Mesothelial cell of epicardium (in vitro differentiated cells): Measurements from ENCODE around the gene CCL1. TPM values are rescaled to one million over a fixed set of nuclear protein-coding genes. Genes with fewer than 3 reads are reported as not detected.

Experiments
- DNase-seq, 2 experiments: peaks; one replicate each; pipeline ENCODE4 v3.0.0; 2021; ENCODE audit warnings: low spot score in 2 of 2; ENCODE audit not compliant: unreplicated experiment in 2 of 2
- H3K27ac Mint-ChIP-seq: 2 replicates; pipeline ENCODE4 v1.8.0; 2021; ENCODE audit warnings: mixed read lengths
- H3K27me3 Mint-ChIP-seq: 2 replicates; pipeline ENCODE4 v1.8.0; 2021; ENCODE audit warnings: low read depth, mixed read lengths
- H3K36me3 Mint-ChIP-seq: 2 replicates; pipeline ENCODE4 v1.8.0; 2021; ENCODE audit warnings: mixed read lengths
- H3K4me1 Mint-ChIP-seq: 2 replicates; pipeline ENCODE4 v1.8.0; 2021; ENCODE audit warnings: mixed read lengths
- H3K4me3 Mint-ChIP-seq: 2 replicates; pipeline ENCODE4 v1.8.0; 2021; ENCODE audit warnings: mild to moderate bottlenecking, moderate library complexity, mixed read lengths
- H3K9me3 Mint-ChIP-seq: 2 replicates; pipeline ENCODE4 v1.8.0; 2021; ENCODE audit warnings: mixed read lengths
- total RNA-seq: library from RNA; stranded (reverse); gene quantifications from 3 replicates; pipeline ENCODE4 v1.2.1, GENCODE V29; 2021
- TF ChIP-seq, protein P1 (sequence below): fragments of 200-600 bp; sonication (generic); IDR thresholded peaks from one replicate; pipeline ENCODE4 v1.5.0; 2021; ENCODE audit warnings: antibody characterized with exemption; ENCODE audit not compliant: unreplicated experiment

Gene CCL1
- total RNA-seq, 1 donor from 2014 or later, result not detected

DNA sequence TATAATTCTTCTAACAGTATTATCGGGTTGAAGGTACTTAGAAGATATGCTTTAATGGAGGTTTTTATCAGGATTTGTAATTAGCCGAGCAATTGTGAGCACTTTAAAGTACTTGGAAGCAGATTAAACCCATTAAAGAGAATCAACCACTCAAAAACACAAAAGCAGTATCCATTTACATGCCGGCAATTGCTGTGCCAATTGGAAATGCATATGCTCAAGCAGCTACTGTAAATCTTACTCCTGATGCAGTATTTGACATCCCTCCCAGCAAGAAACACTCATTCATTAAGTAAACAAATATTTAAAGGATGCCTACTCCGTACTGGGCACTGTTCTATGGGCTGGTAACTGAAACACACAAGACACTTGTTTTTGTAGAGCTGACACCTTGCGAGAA is 11.4 kb upstream of the CCL1 start:
- H3K4me1 Mint-ChIP-seq, result no peaks in the 10 kb centered on the region
- no peaks in the 10 kb centered on the region for H3K36me3 Mint-ChIP-seq
- TF ChIP-seq, protein P1, sequence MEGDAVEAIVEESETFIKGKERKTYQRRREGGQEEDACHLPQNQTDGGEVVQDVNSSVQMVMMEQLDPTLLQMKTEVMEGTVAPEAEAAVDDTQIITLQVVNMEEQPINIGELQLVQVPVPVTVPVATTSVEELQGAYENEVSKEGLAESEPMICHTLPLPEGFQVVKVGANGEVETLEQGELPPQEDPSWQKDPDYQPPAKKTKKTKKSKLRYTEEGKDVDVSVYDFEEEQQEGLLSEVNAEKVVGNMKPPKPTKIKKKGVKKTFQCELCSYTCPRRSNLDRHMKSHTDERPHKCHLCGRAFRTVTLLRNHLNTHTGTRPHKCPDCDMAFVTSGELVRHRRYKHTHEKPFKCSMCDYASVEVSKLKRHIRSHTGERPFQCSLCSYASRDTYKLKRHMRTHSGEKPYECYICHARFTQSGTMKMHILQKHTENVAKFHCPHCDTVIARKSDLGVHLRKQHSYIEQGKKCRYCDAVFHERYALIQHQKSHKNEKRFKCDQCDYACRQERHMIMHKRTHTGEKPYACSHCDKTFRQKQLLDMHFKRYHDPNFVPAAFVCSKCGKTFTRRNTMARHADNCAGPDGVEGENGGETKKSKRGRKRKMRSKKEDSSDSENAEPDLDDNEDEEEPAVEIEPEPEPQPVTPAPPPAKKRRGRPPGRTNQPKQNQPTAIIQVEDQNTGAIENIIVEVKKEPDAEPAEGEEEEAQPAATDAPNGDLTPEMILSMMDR, result no peak
- H3K27me3 Mint-ChIP-seq, result peaks cover 11% of the 10 kb centered on the region
- H3K27ac Mint-ChIP-seq, result no peak overlapping the region
- H3K4me3 Mint-ChIP-seq, result no peak overlapping the region
- no peak for DNase-seq
- H3K9me3 Mint-ChIP-seq, result no peaks in the 10 kb centered on the region

DNA sequence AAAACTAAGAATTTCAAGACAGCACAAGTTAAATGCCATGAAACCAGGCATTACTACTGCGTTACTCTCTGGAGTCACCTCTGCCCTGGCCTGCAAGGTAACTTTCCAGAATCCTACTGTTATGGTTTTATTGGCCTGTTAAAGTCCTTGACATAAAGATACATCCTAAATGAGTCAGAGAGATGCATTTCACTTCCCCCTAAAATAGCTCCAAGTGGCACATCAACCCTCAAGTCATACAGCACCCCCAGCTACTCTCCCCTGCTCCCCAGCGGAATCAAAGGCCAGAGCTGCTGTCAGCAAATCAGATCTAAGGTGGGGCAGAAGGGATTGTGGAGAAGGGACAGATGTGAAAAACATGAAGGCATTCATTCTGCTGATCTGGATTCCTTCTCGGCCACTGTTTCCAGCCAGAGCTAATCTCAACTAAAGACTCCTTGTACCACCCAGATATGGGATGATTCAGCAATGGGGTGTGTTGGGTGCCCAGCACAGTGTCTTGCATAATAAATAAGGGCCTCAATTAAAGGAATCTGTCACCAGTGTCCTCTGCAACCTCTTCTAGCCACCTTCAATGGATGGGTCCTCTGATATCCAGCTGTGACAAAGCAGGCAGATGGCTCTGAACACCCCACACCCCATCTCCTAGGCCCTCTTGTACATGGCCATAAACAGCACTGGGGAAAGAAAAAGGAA is 8.5 kb upstream of the CCL1 start:
- Mint-ChIP-seq H3K27me3 (peaks cover 11% of the 10 kb centered on the region), H3K9me3 (no peaks in the 10 kb centered on the region), H3K4me1 (no peaks in the 10 kb centered on the region), H3K27ac (no peak overlapping the region), H3K36me3 (no peaks in the 10 kb centered on the region), H3K4me3 (no peak overlapping the region)
- no peak for DNase-seq
- TF ChIP-seq, protein P1, result no peak

DNA sequence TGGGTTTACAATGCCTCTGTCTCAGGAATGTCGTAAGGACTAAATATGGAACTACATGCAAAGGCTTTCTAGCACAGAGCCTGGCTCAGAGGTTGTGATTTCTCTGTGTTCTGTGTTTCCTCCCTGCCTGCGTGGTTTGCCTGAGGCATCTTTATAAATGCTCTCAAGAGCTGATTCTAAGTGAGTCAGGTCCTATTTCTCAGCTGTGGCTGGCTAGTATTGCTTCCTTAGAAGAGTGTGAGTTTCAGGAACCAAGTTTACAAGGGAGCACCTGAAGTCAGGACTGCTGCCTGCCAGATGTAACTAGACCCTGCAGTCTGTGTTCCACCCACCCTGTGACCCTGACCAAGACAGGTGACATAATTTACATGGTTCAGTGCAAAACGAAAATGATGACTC is 8.0 kb upstream of the CCL1 start:
- no peak overlapping the region for H3K27ac Mint-ChIP-seq
- no peaks in the 10 kb centered on the region for H3K36me3 Mint-ChIP-seq
- no peaks in the 10 kb centered on the region for H3K4me1 Mint-ChIP-seq
- no peak overlapping the region for H3K4me3 Mint-ChIP-seq
- H3K9me3 Mint-ChIP-seq, result no peaks in the 10 kb centered on the region
- peak in 1 of 2 experiments; percentile 14 for DNase-seq
- H3K27me3 Mint-ChIP-seq, result peaks cover 16% of the 10 kb centered on the region
- TF ChIP-seq, protein P1, result no peak

DNA sequence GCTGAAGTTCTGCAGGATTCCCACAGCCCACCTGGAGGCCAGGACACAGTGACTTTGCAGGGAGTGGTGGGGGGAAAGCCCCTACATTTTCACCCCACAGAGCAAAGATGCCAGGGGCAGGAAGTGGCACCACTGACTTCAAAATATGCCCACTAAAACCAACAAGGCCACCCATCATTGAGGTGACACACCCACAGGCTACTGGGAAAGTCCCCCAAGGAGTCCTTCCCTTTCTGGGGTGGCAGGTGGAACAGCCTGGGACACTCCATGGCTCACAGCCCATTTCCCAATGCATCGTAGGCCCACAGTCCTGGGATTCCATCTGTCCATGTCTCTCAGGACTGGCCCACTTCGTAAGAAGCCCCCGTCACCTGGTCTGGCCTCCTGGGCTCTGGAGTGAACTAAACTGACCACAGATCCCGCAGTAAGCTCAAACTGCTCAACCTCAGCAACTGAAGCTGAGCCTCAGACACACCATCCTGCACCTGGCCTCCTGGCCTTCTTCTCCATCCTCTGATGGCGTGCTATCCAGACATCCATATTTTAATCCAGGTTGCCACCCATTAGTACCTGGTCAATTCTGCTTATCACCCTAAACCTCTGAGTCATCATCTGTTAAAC is 7.5 kb upstream of the CCL1 start:
- no peaks in the 10 kb centered on the region for H3K9me3 Mint-ChIP-seq
- no peak overlapping the region for H3K4me3 Mint-ChIP-seq

DNA sequence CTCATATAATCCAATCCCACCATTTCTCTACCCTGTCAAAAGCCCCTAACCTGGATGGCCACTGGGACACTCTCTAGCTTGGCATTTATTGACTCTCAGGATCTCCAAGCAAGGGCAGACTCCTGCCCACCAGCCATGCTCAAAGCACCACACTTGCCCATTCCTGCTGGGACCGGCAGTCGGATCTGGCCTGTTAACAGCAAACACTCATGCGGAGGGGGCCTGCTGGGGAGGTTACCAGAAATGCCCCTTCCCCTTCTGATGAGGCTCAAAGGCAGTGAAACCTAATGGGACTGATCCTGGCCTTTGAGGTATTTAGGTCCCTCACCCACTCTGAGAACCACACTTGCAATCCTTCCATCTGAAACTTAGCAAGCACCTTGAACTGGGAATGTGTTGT is 6.5 kb upstream of the CCL1 start:
- peak in 1 of 2 experiments; percentile 20 for DNase-seq
- TF ChIP-seq, protein P1, result no peak
- Mint-ChIP-seq H3K4me3 (no peak overlapping the region), H3K27me3 (peaks cover 26% of the 10 kb centered on the region), H3K9me3 (no peaks in the 10 kb centered on the region), H3K27ac (no peak overlapping the region), H3K36me3 (no peaks in the 10 kb centered on the region), H3K4me1 (no peaks in the 10 kb centered on the region)

More for the DNA sequence above, 7.5 kb upstream of the CCL1 start:
- H3K4me1 Mint-ChIP-seq, result no peaks in the 10 kb centered on the region
- H3K27me3 Mint-ChIP-seq, result peaks cover 18% of the 10 kb centered on the region
- no peaks in the 10 kb centered on the region for H3K36me3 Mint-ChIP-seq
- no peak overlapping the region for H3K27ac Mint-ChIP-seq
- TF ChIP-seq, protein P1, result no peak
- no peak for DNase-seq
